Activated CD4-positive, alpha-beta T cell treated with anti-CD3 and anti-CD28 coated beads, Interleukin-2, amount 10 ng/mL, durations not matched to agents 24 days and 14 days (primary cell): ENCODE results near the gene DNAJA4. TPM values are rescaled to one million over a fixed set of nuclear protein-coding genes. Genes with fewer than 3 reads are reported as not detected.

Experiments used
- DNase-seq: peaks from one replicate; pipeline ENCODE4 v3.0.0; 2022
- H3K27ac Mint-ChIP-seq: one replicate; pipeline ENCODE4 v1.8.0; 2022; ENCODE audit warnings: mild to moderate bottlenecking, mixed read lengths
- H3K27me3 Mint-ChIP-seq: one replicate; pipeline ENCODE4 v1.8.0; 2022; ENCODE audit warnings: mixed read lengths
- H3K36me3 Mint-ChIP-seq: one replicate; pipeline ENCODE4 v1.8.0; 2022; ENCODE audit warnings: low read depth, mild to moderate bottlenecking, mixed read lengths
- H3K4me1 Mint-ChIP-seq: one replicate; pipeline ENCODE4 v1.8.0; 2021; ENCODE audit warnings: mixed read lengths
- H3K4me3 Mint-ChIP-seq: one replicate; pipeline ENCODE4 v1.8.0; 2022; ENCODE audit warnings: mild to moderate bottlenecking, moderate library complexity, mixed read lengths
- H3K9me3 Mint-ChIP-seq: one replicate; pipeline ENCODE4 v1.8.0; 2021; ENCODE audit warnings: mixed read lengths
- intact Hi-C: fragments of 100-400 bp; cut with micrococcal nuclease; formaldehyde crosslinking; loops from one replicate; pipeline ENCODE4 v1.15.1; 2023
- total RNA-seq: library from RNA; stranded (reverse); gene quantifications from 2 replicates; pipeline ENCODE4 v1.2.3, GENCODE V29; 2022

Gene DNAJA4
- 74.1 and 75.9 TPM in 2 replicates for total RNA-seq

- Mint-ChIP-seq H3K4me3 (peak within 1 kb of the TSS; percentile 90), H3K4me1 (peaks cover 19% of the 10 kb centered on the region), H3K36me3 (peaks cover 10% of the 10 kb centered on the region), H3K9me3 (no peaks in the 10 kb centered on the region), H3K27me3 (no peaks in the 10 kb centered on the region), H3K27ac (peak within 1 kb of the TSS; percentile 89)
- peak; percentile 90 for DNase-seq
- intact Hi-C loops, result loop anchor here (2.0 kb wide), 1 partner anchor 34 kb away; the partner anchor contains the start of gene SKIC8
Observed at GRCh38 chr15:78264304-78265136, at the start of gene DNAJA4. Gene DNAJA4 (plus strand): TSS chr15:78264562. CDS start chr15:78264764, 202 bp downstream.

DNA sequence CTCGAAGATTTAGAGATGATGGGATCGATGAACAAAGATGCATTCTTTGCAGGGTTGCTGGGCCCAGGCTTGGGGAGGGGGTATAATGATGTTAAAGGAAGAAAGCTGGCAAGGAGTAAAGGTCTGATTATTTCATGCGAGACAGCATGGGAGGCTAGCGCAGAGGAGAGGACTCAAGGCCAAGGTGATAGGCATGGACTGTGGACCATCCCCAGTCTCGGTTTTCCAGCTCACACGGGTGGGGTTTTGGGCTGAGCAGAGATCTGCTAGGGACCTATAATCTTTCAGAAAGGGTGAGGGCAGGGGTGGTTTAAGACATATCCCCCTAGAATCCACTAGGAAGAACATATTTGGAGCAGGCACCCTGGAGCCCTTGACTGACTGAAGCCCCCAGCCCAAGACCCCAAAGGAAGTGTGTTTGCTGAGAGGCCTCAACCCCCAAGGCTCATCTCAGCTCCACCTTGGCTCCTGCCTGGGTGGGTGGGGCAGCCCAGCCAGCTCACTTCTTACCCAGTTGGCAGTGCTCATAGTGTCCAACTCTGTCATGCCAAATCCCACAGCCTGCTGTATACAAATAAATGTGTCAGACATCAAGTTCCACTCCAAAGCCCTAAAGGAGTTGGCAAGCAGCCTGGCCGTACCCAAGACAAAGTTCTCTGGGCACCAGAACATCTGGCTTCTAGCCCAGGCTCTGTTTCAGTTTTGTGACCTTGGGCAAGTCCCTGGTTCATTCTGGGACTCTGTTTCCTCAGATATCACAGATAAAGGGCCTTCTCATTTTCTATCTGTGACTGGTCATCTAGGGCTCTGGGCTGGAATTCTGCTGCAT lies 47.9 kb upstream of the DNAJA4 start:
- H3K9me3 Mint-ChIP-seq, result no peaks in the 10 kb centered on the region
- peaks cover 14% of the 10 kb centered on the region for H3K27me3 Mint-ChIP-seq
- no peaks in the 10 kb centered on the region for H3K36me3 Mint-ChIP-seq
- DNase-seq, result no peak
- H3K27ac Mint-ChIP-seq, result no peak overlapping the region
- no peak overlapping the region for H3K4me3 Mint-ChIP-seq
- intact Hi-C loops, result no loop called here
- H3K4me1 Mint-ChIP-seq, result no peaks in the 10 kb centered on the region

- no peak for DNase-seq
- Mint-ChIP-seq H3K4me1 (peaks cover under 1% of the 10 kb centered on the region), H3K9me3 (peaks cover 1% of the 10 kb centered on the region), H3K4me3 (no peak overlapping the region), H3K36me3 (no peaks in the 10 kb centered on the region), H3K27ac (no peak overlapping the region), H3K27me3 (peaks cover 9% of the 10 kb centered on the region)
- intact Hi-C loops, result no loop called here
Observed at GRCh38 chr15:78220713-78221112, 43.6 kb upstream of the DNAJA4 start.

DNA sequence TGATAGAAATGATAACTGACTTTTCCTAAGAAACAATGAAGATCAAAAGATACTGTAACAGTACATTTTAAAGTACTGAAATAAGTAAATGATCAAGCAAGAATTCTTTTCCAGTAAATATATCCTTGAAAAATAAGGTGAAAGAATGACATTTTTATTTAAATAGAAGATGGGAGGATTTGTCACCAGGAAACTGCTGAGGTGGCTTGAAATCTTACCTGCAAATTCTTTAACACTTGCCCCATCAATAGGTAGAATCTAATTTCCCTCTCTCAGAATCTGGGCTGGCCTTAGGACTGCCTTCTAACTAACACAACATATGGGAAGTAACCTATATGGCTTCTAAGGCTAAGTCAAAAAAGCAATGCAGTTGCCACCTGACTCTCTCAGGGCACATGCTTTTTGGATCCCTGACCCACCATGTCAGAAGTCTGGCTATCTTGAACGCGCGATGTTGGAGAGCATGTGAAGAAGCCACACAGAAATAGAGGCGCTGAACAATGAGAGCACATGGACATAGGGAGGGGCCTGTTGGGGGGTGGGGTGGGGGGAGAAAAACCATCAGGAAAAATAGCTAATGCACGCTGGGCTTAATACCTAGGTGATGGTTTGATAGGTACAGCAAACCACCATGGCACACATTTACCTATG lies 41.5 kb upstream of the DNAJA4 start:
- no peak overlapping the region for H3K27ac Mint-ChIP-seq
- no peak overlapping the region for H3K4me3 Mint-ChIP-seq
- peaks cover 2% of the 10 kb centered on the region for H3K4me1 Mint-ChIP-seq
- intact Hi-C loops, result no loop called here
- peaks cover 12% of the 10 kb centered on the region for H3K27me3 Mint-ChIP-seq
- no peak for DNase-seq
- peaks cover 3% of the 10 kb centered on the region for H3K9me3 Mint-ChIP-seq
- no peaks in the 10 kb centered on the region for H3K36me3 Mint-ChIP-seq

DNA sequence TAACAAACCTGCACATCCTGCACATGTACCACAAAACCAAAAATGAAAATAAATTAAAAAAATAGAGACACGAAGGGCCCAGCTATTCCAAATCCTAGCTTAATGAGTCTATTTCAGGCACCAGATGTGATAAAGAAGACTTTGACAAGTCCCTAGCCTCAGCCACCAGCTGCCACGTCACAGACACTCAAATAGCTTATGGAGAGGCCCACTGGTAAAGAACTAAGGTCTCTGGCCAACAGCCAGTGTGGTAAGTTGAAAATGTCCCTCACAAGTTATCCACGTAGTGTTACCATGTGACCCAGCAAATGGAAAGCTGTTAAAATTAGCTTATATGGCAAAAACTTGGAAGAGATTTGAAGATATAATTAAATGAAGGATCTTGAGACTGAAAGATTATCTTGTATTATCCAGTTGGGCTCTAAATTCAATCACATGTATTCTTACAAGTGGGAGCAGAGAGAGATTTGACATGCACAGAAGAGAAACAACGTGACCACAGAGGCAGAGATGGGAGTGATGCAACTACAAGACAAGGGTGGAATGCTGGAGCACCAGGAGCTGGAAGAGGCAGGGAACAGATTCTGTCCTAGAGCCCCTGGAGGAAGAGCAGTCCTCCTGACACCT lies 40.9 kb upstream of the DNAJA4 start:
- Mint-ChIP-seq H3K4me3 (no peak overlapping the region), H3K9me3 (peaks cover 3% of the 10 kb centered on the region), H3K4me1 (peaks cover 2% of the 10 kb centered on the region), H3K27ac (no peak overlapping the region), H3K27me3 (peaks cover 12% of the 10 kb centered on the region), H3K36me3 (no peaks in the 10 kb centered on the region)
- no peak for DNase-seq
- intact Hi-C loops, result no loop called here

GRCh38 chr15:78224023-78224411 lies 40.3 kb upstream of the DNAJA4 start:
- no peak overlapping the region for H3K27ac Mint-ChIP-seq
- peaks cover 2% of the 10 kb centered on the region for H3K4me1 Mint-ChIP-seq
- no peak overlapping the region for H3K4me3 Mint-ChIP-seq
- no peaks in the 10 kb centered on the region for H3K36me3 Mint-ChIP-seq
- H3K9me3 Mint-ChIP-seq, result peaks cover 3% of the 10 kb centered on the region
- no peak for DNase-seq
- H3K27me3 Mint-ChIP-seq, result peaks cover 14% of the 10 kb centered on the region
- intact Hi-C loops, result no loop called here

- H3K27me3 Mint-ChIP-seq, result peaks cover 13% of the 10 kb centered on the region
- H3K36me3 Mint-ChIP-seq, result no peaks in the 10 kb centered on the region
- H3K27ac Mint-ChIP-seq, result no peak overlapping the region
- H3K4me3 Mint-ChIP-seq, result no peak overlapping the region
- peaks cover 3% of the 10 kb centered on the region for H3K9me3 Mint-ChIP-seq
- DNase-seq, result no peak
- H3K4me1 Mint-ChIP-seq, result peaks cover 2% of the 10 kb centered on the region
- intact Hi-C loops, result no loop called here
Observed at GRCh38 chr15:78225783-78226541, 38.4 kb upstream of the DNAJA4 start.

- DNase-seq, result no peak
- H3K27ac Mint-ChIP-seq, result no peak overlapping the region
- intact Hi-C loops, result no loop called here
- peaks cover 7% of the 10 kb centered on the region for H3K27me3 Mint-ChIP-seq
- peaks cover 2% of the 10 kb centered on the region for H3K4me1 Mint-ChIP-seq
- no peak overlapping the region for H3K4me3 Mint-ChIP-seq
- peaks cover 3% of the 10 kb centered on the region for H3K9me3 Mint-ChIP-seq
- no peaks in the 10 kb centered on the region for H3K36me3 Mint-ChIP-seq
Observed at GRCh38 chr15:78228356-78228996, 35.9 kb upstream of the DNAJA4 start.

GRCh38 chr15:78229431-78230406 lies 34.6 kb upstream of the DNAJA4 start:
- Mint-ChIP-seq H3K9me3 (peaks cover 3% of the 10 kb centered on the region), H3K27me3 (peaks cover 11% of the 10 kb centered on the region), H3K27ac (no peak overlapping the region), H3K4me3 (no peak overlapping the region), H3K36me3 (no peaks in the 10 kb centered on the region), H3K4me1 (peaks cover 7% of the 10 kb centered on the region)
- no peak for DNase-seq
- intact Hi-C loops, result no loop called here

DNA sequence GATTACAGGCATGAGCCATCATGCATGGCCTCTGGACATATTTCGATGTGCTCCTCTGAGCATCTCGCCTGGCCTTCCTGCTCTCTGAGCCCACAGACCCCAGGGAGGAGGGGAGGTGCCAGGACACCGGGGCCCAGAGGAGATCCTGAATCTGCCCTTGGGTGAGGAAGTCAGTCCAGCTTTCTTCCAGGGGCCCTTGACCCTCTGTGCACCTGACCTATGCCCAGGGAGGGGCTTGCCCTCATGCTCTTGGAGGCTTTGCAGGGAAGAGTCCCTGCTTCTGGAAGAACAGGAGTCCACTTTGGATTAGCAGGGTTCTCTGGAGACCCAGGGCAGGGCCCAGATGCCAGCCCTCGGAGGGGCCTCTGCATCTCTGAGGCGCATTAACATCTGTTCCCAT lies 31.4 kb upstream of the DNAJA4 start:
- peaks cover 6% of the 10 kb centered on the region for H3K4me1 Mint-ChIP-seq
- intact Hi-C loops, result no loop called here

GRCh38 chr15:78233496-78233895 lies 30.9 kb upstream of the DNAJA4 start:
- Mint-ChIP-seq H3K27me3 (peaks cover 10% of the 10 kb centered on the region), H3K4me3 (no peak overlapping the region)

More for the DNA sequence above, 31.4 kb upstream of the DNAJA4 start:
- Mint-ChIP-seq H3K27ac (no peak overlapping the region), H3K4me3 (no peak overlapping the region), H3K9me3 (no peaks in the 10 kb centered on the region), H3K36me3 (no peaks in the 10 kb centered on the region), H3K27me3 (peaks cover 8% of the 10 kb centered on the region)
- DNase-seq, result no peak

More at GRCh38 chr15:78233496-78233895, 30.9 kb upstream of the DNAJA4 start:
- no peak for DNase-seq
- Mint-ChIP-seq H3K9me3 (no peaks in the 10 kb centered on the region), H3K27ac (no peak overlapping the region), H3K4me1 (peaks cover 6% of the 10 kb centered on the region), H3K36me3 (no peaks in the 10 kb centered on the region)
- intact Hi-C loops, result no loop called here
